NCI-H82 treated with DMSO at 0.1 percent for 48 hours (cell line): Measurements from ENCODE around the gene MAPK10.
"Not testable (repeated sequence)": the region's sequence is repeated elsewhere in the genome, so short reads cannot be mapped to it uniquely, and the experiment has no call there.

Source experiments
- DNase-seq: peaks from one replicate; lab custom pipeline; 2025; ENCODE audit not compliant: unreplicated experiment; lab: John Stamatoyannopoulos, UW

The MAPK10 gene

DNA sequence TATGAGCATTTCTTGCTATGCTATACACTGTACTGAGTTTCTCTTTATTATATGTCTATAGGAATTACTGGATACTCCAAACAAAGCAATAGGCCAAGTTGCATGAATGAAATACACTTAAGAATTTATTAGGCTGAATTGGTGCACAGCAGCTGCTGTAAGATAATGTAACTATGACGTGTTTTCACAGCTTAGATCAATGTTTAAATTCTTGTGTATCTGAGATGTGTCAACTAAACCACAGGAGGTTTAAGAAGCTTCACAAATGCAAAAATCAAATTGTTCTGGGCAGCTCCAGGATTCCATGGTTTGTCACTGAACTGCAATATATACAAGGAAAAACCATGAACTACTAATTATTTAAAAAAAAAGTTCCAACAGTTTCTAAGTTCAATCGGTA is 156.7 kb downstream of the MAPK10 start:
- no peak for DNase-seq

DNA sequence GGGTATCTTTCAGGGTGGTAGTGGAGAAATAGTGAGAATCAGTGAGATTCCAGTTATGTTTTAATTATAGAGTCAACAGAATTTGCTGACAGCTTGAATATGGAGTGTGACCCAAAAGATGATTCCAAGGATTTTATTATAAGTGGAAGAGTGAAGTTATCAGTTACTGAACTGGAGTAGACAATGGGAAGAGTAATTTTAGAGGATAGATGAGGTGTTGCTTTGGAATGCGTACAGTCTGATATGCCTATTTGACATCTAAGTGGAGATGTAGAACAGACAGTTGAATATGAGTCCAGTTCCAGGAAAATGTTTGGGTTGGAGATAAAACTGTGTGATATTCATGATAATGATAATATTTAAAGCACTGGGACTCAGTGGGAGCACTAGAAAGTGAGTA is 174.2 kb downstream of the MAPK10 start:
- no peak for DNase-seq

DNA sequence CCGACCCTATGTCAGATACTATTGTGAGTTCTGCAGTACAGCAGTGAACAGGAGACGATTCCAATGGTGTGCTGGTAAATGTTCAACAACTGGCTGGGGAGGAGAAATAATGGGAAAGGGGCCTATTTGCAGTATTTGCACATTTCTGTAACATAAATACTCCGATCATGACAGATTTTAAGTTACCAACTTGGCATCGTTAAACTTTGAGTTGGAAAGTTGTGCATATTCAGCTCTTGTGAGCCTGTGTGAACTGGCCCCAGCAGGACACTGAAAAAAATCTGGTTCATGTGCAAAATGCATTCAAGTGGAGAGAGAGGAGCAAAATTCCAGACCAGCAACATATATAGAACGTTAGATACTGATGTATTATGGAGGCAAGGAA is 175.0 kb downstream of the MAPK10 start:
- DNase-seq, result no peak

DNA sequence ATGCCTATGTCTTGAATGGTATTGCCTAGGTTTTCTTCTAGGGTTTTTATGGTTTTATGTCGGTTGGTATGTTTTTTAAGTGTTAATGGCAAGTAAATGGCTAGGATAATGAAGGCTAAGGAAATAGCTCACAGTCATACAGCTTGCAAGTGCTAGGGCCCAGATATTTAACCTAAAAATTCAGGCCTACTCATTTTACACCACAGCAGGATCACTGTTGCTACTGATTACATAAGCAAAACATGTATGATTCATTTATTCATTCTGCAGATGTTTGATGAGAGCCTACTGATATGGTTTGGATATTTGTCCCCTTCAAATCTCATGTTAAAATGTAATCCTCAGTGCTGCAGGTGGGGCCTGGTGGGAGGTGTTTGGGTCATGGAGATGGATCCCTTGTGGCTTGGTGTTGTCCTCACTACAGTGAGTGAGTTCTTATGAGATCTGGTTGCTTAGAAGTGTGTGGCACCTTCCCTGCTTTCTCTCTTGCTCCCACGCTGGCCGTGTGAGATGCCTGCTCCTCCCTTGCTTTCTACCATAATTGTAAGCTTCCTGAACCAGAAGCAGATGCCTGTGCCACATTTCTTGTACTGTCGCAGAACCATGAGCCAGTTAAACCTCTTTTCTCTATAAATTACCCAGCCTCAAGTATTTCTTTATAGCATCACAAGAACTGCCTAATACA is 175.5 kb downstream of the MAPK10 start:
- DNase-seq, result no peak

DNA sequence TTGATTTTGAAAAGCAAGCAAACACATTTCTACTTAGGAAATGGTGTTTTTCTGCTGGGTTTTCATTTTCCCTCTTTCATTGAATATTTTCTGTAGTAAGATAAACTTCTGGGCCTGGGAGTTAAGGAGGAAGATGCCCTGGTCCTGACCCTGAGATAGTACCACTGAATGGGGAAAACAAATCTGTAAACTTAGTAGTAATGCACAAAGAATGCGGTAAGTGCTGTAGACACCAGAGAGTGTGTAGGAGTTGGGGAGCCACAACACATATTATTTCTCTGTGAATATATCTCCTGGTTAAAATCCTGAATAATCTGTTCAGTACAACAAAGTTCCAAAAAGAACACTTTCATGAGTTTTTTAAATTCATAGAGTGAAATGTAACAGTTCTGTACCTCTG is 178.3 kb downstream of the MAPK10 start:
- DNase-seq, result no peak

DNA sequence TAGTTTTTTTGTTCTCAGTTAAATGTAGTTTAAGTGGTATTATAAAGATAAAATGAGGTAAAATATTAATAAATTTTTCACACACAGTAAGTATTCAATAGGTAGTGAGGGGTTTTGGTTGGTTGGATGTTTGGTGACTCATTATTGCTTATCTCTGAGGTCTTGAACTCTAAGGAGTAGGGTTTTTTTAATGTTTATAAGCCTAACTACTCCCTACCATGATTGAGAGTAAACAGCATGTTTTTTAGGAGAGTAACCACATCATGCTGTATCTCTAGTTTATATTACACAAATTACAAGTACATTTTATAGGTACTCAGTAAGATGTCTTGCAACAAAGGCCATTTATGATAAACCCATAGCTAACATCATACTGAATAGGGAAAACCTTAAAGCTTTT is 181.6 kb downstream of the MAPK10 start:
- no peak for DNase-seq

DNA sequence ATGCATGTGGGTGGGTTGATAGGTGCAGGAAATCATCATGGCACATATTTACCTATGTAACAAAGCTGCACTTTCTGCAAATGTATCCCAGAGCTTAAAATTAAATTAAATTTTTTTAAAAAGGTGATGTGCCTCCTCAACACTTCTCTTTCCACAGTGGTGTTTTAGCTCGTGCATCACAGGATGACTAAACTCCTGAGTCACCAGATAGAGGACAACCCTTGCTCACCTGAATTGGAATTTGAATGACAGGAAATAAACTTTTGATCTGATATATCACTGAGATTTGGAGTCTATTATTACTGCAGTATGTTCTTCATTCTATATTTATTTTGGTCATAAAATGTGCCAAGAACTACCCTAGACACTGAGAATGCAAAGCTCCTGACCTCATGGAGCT is 185.3 kb downstream of the MAPK10 start:
- no peak for DNase-seq

DNA sequence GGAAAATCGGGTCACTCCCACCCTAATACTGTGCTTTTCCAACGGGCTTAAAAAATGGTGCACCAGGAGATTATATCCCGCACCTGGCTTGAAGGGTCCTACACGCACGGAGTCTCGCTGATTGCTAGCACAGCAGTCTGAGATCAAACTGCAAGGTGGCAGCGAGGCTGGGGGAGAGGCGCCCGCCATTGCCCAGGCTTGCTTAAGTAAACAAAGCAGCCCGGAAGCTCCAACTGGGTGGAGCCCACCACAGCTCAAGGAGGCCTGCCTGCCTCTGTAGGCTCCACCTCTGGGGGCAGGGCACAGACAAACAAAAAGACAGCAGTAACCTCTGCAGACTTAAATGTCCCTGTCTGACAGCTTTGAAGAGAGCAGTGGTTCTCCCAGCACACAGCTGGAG is 191.5 kb downstream of the MAPK10 start:
- DNase-seq, result not testable (repeated sequence)

DNA sequence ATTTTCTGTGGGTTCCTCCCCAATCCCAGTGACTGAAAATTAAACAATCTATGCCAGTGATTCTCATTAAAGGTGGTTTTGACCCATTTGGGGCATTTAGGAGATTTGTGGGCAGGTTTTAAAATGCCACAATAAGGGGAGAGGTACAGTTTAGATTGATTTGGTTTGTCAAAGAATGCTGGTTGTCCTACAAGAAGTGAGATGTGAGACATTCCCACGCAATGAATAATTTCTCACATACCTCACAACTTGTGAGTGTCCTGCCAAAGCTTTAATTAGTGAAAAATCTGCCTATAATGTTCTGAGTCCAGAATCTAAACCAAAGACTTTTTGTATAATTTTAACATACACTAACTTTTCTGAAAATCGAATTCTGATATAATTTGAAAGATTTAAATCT is 199.4 kb downstream of the MAPK10 start:
- no peak for DNase-seq

DNA sequence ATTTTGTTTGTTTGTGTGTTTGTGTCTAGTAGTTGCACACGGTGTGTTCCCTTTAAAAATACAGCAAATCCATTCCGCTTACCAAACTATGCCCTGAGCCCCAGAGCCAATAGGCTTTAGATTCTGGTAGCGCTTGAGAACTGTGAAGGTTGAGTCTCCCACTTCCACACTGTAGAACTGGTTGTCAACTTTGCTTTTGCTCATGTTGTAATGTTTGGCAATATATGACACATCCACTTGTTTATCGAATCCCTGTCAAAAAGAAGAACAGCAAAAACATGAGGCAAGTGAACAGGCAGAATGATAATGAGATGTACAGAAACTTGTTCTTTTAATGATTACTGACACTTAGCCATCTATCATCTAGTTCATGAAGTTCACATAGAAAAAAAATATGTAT is 200.6 kb downstream of the MAPK10 start:
- no peak for DNase-seq

DNA sequence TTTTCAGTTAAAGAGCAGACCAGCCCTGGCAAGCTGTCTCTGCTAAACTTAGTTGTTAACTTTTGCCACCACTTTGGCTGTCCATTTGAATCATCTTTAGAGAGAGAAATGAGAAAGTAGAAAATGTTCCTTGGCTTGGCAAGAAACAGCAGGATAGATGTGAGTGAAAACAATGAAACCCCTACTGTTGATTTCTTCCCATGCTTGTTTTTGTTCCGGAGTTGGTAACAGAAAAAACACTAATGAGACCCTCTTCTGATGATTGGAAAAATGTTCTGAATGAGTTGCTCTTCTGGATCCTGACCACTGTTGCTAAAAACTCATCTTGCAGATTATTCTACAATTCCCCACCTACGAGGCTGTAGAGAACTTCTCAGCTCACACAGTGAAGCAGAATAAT is 203.3 kb downstream of the MAPK10 start:
- no peak for DNase-seq

DNA sequence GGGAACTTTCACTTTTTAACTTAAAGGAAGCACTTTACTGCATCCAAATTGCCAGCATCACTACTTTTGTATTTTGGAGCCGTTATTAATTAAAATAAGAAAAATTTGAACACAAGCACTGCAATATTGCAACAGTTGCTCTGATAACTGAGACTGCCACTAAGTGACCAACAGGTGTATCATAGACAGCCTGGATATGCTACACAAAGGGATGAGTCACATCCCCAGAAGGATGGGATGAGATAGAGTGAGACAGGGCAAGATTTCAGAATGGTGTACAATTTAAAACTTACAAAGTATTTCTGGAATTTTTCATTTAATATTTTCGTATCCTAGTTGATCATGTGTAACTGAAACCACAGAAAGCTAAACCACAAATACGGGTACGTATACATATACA is 204.1 kb downstream of the MAPK10 start:
- no peak for DNase-seq

DNA sequence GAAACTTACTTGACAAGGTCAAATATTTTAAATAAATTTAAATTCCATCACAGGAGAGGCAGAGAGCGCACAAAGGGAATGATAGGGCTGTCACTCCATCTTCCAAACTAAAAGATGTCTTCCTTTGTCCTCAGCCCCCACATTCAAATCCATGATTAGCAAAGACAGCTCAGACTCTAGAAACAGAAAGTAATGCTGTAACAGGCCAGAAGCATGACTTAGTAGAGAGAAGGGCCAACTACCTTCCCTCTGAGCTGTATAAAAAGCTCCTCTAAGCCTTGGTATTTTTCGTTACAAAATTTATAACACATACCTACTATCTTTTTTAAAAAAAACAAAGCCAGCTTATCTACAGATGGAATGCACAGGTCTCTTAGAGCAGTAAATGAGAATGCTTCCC is 207.4 kb downstream of the MAPK10 start:
- DNase-seq, result no peak

DNA sequence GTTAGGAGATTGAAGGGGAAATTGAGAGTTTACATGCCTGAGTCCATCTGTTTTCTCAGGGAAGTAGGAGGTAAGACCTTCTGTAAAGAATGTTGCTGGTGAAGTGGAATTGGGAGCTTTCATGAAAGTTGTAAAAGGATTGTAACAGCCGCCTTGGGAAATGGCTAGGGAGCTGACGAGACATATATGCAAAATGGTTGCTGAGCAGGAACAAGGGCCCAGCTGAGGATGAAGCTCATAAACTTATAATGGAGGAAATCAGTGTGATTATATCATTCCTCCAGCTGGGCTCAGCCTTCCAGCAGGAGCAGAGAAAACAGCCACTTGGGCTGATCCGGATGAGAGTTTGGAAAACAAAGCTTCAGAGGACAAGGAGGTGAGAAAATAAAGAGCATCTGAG is 208.7 kb downstream of the MAPK10 start:
- DNase-seq, result no peak

DNA sequence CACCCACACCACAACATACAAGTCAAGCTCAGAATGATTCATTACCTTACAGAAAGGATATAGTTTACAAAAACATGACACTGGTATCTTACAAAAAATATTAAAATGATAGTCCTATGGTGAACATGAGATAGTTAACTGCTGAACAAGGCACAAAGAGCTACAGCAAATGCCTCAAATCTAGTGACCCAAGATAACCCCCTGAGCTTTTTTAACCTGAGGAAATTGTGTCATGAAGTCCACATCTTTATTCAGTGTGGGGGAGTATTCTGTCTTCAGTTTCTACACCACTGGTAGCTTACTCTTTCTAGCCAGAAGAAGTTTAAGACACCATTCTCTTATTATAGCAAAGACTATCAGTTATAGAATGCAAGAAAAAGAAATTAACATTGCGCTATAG is 218.7 kb downstream of the MAPK10 start:
- no peak for DNase-seq

DNA sequence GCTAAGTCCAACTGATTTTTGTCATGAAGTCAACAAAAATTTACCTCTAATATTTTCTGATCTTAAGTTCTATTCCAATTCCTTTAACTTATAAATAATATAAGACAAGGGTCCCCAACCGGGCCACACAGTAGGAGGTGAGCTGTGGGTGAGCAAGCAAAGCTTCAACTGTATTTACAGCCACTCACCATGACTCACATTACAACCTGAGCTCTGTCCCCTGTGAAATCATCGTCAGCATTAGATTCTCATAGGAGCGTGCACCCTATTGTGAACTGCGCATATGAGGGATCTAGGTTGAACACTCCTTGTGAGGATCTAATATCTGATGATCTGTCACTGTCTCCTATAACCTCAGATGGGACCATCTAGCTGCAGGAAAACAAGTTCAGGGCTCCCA is 227.4 kb downstream of the MAPK10 start:
- DNase-seq, result no peak

DNA sequence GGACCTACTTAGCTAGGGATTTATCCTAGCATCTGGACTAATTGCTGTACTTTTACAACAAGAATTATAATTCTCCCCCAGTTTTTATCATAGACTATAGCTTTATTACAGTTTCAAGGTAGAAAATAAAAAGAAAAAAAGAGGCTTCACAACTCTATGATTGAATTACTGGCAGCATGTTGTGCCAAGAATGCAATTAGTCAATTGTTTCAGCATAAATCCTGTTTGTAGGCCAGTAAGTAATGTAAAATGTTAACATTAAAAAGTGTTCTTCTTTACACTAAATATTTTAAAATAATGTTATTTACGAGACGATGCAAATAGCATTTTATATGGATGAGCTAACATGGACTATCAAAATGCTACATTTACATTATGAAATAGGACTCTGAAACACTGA is 228.4 kb downstream of the MAPK10 start:
- DNase-seq, result no peak

DNA sequence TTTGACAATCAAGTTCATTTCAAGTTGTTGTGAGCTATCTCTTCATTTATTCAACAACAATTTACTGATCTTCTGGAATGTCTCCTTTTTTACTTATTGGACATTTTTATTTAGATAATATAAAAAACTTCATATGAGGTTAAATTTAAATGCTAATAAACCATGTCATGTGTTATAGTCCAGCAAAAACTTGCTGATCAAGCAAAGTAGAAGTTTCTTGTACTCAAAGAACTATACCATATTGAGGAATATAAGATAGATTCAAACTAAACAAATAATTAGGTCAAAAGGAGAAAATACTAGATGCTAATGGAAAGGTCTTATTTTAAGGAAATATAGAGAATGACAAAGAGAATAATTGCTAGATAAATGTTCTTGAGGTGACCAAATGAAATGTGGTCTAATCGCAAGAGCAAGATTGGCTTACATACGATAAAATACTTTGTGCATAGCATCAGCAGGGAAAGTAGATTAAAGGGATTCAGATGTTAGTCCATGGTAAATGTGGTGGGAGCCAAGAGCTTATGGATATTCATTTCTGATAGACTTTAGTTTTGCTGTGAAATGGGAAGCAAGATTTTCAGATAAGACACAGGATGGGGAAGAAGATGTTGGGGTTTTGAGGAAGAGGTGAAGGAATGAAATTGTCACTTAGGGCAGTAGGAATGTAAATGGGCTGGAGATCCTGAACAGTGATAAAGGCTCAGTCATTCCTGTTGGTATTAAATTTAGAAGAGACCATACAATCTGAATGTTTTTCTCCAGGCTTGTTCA is 229.5 kb downstream of the MAPK10 start:
- DNase-seq, result peak; percentile 14

DNA sequence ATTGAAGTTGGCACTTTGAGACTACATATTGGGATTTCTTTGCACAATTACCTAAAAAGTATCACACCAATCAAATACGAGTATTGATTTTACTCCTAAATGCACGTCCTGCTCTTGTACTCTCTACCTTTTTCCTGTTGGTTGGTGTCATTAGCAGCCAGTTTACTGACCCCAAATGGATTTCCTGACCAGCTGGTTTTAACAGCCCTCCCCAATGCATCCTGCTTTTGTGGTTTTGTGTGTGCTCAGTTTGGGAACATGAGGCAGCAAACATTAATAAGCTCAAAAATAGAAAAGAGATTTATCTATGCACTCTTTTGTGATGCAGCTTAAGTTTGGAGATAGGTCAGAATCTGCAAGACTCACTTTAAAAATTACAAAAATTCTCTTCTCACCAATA is 230.3 kb downstream of the MAPK10 start:
- no peak for DNase-seq

DNA sequence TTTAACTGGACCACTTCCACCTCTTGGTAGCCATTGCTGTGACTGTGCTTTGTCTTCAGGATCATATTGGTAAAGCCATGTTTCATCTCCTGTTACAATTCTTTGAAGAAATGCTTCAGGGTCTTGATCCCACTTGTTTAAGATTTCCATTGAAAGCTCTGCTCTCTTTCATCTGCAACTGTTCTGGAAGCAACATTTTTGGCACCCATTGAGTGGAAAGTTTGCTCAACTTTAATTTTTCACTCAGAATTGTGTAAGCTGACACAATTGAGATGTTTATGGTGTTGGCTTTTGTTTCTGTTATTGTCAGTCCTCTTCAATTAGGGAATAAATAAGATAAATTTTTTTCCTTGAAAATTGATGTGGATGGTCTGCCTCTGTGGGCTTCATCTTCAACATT is 237.4 kb downstream of the MAPK10 start:
- DNase-seq, result no peak

DNA sequence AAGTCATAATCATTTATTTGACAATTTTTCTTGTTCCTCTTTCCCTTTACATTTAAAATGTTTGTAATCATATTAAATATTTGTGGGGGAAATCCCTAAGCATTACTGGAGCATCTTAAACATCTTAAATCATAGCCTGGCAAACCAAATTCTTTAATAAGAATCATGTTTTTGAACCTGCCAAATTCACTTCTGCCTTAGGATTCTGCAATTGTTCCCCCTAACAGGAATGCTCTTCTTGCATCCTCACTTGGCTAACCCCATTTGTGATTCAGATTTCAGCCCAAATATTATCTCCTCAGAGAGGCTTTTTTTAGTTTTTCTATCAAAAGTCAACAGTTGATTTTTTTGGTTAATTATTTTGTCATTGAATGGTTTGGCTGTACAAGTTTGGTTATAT is 241.1 kb downstream of the MAPK10 start:
- no peak for DNase-seq

DNA sequence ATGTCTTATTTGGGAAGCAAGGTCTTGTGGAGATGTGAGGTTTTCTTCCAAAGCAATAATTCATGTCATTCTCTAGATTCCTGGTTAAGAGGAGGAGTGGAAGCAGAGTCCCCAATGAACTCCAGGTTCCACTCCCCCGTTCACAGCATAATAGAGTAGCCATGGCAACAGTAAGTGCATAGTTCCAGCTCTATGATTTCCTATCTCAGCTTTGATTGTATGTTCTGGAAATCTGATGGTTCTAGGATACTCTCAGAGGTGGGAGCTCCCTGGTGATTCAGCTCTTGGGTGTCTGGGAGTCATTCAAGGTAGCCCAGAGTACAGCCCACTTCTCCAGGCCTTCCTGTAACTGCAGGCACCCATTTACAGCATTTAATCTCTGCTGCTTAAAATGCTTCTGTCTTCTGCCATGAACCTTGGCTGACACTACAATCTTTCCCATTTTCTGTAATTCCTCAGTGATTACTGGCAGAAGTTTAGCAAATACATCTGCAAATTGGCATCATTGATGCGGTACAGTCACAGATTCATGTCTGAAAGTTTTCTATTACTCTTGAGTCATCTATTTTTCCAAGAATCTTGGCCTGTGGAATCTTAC is 242.0 kb downstream of the MAPK10 start:
- DNase-seq, result no peak

DNA sequence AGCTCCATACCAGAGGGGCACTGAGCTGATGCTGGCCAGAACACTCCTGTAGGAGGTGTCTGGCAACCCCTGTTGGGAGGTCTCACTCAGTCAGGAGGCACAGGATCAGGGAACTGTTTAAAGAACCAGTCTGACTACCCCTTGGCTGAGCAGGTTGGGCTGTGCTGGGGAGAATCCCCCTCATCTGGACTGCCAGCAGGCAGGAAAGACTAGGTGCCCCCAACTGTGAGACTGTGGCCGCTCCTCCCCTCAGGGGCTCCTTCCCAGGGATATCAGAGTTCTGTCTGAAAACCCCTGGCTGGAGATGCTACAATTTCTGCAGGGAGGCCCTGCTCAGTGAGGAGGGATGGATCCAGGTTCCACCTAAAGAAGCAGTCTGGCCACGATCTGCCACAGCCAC is 245.3 kb downstream of the MAPK10 start:
- DNase-seq, result no peak
